GM12874 (cell line): ENCODE data around the gene NPC1.

ENCODE experiments used
- TF ChIP-seq, protein P1 (sequence below): IDR thresholded peaks from 2 replicates; pipeline ENCODE4 v1.5.1; 2011; ENCODE audit warnings: low read depth, mild to moderate bottlenecking, control low read depth, low read length, moderate library complexity; ENCODE audit not compliant: insufficient read depth

NPC1 gene

GRCh38 chr18:23580677-23581367, 5.5 kb downstream of the NPC1 start:
- TF ChIP-seq, protein P1, sequence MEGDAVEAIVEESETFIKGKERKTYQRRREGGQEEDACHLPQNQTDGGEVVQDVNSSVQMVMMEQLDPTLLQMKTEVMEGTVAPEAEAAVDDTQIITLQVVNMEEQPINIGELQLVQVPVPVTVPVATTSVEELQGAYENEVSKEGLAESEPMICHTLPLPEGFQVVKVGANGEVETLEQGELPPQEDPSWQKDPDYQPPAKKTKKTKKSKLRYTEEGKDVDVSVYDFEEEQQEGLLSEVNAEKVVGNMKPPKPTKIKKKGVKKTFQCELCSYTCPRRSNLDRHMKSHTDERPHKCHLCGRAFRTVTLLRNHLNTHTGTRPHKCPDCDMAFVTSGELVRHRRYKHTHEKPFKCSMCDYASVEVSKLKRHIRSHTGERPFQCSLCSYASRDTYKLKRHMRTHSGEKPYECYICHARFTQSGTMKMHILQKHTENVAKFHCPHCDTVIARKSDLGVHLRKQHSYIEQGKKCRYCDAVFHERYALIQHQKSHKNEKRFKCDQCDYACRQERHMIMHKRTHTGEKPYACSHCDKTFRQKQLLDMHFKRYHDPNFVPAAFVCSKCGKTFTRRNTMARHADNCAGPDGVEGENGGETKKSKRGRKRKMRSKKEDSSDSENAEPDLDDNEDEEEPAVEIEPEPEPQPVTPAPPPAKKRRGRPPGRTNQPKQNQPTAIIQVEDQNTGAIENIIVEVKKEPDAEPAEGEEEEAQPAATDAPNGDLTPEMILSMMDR, result no peak

- TF ChIP-seq, protein P1, result no peak
Measured at GRCh38 chr18:23578891-23579653, 7.2 kb downstream of the NPC1 start.

GRCh38 chr18:23578067-23578701, 8.1 kb downstream of the NPC1 start:
- TF ChIP-seq, protein P1, result no peak

GRCh38 chr18:23575309-23575651, 11.0 kb downstream of the NPC1 start:
- TF ChIP-seq, protein P1, result no peak

DNA sequence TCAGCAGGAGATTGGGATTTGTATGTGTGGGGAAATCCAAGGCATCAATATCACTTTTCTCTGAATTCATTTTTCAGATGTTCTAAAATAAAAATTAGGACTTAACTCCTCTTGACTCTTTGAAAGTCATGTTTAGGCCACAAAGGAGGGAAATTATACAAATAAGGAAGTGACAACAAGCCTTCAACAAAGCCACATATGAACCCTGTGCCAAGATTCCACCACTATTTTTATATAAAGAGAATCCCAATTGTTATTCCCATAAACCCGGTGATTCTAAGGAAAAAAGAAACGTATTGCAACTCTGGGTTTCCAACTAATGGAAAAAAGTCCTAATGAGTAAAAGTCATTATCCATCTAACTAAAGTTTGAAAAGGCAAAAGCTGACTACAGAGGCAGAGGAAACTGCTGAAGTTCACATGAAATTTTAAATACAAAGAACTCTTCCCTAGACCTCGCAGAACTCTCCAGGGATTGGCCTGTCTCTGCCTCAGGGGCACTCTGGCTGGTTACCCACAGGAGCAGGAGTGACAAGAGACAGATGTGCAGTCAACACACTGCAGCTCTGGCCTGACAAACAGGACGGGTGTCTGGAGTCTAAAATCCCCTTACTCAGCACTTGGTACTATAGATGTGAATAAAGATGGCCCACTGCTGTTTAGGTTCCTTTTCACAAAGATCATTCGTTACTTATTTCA, 11.5 kb downstream of the NPC1 start:
- TF ChIP-seq, protein P1, result no peak

DNA sequence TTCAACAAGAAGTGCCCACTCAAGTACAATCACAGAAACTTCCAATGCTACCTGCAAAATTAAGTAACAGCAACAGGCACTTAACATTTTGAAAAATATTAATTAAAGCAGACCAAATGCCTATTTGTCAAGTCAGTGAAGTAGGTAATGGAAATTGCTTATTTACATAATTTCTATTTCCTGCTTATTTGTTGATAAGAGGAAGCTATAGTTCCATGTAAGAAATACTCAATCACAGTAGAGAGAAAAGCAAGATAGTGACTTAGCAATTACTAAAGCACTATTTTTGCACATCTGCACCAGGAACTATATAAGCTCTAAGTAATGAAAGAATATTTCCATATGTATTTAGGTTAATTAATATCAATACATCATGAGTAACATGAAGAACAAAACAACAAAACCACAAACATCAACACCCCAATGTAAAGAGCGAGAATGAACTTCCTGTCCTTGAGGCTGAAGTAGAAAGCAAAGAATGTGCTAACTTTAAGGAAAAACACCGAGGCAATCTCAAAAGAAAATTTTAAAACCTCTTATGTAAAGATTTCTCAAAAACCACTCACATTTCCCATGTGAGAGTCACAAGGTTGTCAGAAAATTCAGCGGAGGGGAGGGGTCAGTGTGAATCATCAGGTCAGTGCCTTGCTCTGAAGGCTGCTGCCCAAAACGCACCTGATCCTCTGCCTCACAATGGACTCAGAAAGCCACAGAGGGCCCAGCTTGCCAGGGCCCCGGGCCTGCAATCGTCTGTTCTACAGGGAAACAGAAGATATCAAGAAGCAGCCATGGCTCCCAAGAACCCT, 12.5 kb downstream of the NPC1 start:
- TF ChIP-seq, protein P1, result no peak
